Suppressor macrophage treated with lipopolysaccharide for 4 hours (primary cell): Measurements from ENCODE around the gene HIBCH.
"Not testable (repeated sequence)": the region's sequence is repeated elsewhere in the genome, so short reads cannot be mapped to it uniquely, and the experiment has no call there.

Source experiments
- DNase-seq: peaks from one replicate; pipeline ENCODE4 v3.0.0-alpha.2; 2020

HIBCH gene

DNA sequence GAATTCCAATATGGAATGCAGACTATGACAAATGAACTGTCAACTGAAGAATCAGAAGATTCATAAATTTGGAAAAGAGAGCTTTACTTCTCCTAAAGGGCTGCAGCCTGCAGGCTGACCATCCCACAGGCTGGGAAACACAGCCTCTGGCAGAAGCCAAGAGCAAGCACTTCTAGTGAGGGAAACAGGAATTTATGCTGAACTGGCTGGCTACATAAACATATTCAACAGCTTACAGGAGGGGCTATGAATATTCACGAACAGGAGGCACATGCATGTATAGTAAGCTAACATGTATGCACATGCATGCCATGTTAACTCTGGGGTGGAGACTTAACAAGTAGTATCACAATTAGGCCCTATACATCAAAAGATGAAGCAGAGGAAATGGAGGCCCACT, 17.6 kb downstream of the HIBCH start:
- no peak for DNase-seq

DNA sequence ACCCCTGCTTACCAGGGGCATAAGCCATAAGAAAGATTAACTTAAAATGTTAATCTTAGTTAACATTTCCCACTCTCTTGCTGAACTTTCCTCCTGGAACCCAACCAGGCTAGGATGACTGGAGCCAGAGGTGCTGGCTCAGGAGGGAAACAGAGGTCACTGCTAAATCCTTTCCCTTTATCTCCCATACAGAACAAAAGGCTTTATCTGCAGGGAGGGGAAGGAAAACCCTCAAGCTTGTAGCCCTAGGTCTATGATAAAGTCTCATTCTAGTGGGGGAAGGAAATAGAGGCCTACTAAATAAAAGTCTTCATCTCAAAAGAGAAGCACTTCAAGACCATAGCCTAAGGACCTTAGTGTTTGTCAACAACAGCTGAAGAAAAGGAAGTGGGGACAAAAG, 18.6 kb downstream of the HIBCH start:
- no peak for DNase-seq

DNA sequence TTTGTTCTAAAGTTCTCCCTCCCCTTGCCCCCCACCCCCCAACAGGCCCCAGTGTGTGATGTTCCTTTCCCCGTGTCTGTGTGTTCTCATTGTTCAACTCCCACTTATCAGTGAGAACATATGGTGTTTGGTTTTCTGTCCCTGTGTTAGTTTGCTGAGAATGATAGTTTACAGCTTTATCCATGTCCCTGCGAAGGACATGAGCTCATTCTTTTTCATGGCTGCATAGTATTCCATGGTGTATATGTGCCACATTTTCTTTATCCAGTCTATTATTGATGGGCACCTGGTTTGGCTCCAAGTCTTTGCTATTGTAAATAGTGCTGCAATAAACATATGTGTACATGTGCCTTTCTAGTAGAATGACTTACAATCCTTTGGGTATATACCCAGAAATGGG, 21.7 kb downstream of the HIBCH start:
- DNase-seq, result not testable (repeated sequence)

DNA sequence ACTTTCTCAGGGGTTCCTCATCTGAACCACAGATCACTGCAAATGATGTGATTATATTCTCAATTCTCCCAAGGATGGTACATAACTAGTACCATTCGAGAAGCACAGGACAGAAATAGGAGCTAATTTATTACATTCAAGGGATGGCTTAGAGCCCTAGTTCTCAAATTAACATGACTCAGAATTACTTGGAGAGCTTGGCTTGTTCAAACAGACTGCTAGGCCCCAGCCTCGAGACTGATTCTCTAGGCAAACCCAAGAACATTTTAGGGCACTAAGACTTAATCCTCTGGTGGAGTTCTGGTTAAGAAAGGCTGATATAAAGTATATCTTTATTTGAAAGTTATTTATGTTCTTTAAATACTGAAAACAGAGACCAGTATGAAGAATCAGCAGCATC, 35.8 kb downstream of the HIBCH start:
- DNase-seq, result no peak

DNA sequence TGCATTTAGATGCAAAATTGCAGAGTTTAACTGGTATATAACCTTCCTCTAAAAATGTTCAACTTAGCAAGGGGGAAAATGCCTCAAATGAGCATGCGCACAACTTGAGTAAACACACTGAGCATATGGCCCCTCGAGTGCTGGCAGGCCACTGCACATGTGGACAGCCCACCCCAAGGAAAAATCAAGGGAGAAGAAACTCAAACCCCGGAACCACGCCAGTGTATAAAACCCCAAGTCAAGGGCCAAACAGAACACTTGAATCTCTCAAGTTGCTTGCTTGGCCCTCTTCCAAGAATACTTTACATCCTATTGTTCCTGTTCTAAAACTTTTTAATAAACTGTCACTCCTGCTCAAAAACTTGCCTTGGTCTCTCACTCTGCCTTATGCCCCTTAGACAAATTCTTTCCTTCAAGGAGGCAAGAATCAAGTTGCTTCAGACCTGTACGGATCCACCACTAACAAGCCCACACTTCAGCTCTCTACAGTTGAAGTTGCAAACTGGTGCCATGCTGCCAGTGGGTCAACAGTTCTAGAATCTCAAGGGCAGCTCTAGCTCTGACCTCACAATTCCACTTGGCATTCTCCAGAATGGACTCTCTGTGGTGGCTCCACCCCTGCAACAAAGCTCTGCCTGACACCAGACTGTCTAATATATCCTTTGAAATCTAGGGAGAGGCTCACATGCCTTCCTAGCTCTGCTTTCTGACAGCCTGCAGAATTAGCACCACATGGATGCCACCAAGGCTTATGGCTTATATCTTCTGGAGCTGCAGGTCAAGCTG, 38.9 kb downstream of the HIBCH start:
- DNase-seq, result no peak

DNA sequence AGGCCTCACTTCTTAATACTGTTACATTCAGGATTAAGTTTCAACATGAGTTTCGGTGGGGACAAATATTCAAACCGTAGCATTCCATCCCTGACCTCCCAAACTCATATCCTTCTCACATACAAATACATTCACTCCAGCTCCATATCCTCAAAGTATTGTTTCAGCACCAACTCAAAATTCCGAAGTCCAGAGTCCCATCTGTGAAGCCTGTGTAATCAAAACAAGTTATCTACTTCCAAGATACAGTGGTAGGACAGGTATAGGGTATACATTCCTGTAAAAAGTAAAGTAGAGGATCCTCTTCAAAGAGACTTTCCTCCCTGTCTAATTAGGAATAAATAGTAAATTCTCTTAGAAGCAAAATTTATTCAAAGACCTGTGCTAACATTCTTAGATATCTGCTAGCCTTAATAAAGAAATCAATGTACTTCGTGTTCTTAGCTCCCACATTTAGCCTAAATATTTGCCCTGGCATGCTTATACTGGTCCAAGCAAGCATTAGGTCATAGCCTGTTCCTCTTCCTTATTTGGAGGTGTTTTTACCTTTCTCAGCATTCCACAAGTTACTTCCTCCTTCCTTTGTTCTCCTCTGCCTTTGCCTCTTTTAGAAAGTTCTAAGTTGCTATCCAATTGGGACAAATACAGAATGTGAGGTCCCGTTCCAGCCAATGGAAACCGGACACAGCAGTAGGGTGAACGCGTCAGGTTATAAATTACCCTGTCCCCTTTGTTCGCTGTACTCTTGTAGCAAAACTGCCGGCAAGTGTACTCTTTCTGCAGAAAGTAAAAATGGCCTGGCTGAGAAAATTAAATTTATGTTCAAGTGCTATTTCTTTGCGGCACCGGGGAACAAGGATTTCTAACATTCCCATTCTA, 40.1 kb downstream of the HIBCH start:
- DNase-seq, result not testable (repeated sequence)

DNA sequence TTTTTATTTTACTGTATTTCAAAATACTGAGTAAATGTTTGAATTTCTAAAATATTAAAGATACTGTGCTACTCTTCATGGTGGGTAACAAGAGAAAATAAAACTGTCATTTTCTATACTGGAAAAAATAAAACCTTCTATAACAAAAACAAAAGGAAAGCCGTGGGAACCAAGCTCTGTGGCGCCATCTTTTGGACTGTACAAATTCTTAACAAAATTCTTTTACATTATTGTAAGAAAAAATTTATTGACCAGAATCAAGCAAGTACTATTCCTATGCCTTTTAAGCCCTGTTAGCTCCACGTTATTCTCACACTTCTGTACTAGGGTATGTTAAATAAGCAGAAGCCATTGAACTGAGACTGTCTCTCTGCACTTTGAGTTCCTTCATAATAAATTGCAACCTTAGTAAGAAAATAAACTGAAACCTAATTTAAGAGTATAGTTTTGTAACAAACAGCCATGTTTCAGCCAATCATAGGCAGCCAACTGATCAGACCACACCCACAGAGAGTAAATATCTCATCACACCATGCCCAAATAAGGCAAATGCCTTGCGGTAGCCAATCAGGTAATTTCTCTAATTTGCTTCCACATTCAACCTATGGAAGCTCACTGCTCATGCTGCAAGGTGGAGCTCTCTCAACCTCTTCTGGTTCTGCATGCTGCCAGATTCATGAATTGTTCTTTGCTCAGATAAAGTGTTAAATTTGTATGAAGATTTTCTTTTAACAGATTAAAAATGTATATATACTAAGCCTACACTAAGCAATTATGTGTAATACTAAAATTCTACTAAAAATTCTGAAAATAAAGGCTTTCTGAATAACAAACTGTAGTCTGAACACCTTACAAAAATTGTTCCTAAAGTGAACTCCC, 42.2 kb downstream of the HIBCH start:
- DNase-seq, result peak; percentile 53

DNA sequence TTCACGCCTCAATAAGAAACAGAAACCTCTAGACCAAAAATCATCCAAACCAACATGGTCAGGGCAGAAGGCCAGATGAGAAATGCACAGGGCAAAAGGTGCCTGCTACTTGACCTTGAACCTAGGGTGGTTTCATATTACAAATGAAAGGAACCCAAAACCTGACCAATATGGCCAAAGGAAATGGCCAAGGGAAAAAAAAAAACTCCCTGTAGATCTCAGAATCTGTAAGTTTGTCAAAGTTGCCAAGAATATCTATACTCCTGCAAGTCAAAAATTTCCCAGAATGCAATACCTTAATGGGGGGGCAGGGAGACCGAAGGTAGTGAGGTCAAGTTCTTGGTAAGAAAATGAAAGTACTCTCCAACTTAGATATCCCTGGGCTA, 47.2 kb downstream of the HIBCH start:
- DNase-seq, result no peak

DNA sequence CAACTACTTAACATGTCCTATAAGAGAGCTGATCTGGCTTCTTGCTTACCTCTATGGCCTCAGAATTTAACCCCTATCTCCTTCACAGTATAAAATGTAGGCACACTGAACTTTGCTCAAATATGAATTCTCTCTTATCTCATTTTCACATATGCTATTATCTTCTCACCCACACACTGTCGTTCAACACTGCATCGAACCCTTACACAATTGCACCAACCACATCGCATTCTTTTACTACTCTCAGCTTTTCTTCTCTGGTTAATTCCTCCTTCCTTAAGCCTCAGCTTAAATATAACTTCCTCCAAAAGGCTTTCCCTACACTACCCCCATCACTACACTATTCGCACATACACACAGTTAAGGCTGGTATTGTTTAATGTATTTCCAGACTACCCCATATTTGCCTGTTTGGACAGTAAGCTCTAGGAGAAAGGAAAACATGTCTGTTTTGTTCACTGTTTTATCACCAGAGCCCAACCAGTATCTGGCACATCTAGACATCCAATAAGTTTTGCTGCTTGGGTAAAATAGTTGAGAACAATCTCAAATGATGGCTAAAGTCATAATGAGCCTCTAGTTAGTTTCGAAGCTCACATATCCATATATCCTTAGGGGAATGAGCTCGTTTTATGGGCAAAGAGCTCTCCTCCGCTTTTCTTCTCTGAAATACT, 47.7 kb downstream of the HIBCH start:
- DNase-seq, result no peak

DNA sequence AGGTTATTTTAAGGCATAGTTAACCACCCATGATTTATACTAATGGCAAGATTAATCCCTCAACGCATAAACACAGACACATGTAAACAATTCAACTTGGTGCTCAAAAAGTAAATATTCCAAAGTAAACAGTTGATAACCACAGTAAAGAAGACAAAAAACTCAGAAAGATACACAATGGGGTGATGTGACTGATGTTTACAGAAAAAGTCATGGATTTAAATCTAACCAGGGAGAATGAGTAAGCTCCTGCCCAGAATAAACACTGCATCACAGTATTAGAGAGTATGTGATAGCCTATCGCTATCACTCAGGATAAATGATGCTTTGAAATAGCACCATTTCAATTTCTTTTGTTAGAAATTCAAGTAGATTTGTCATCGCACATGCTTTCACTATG, 49.3 kb downstream of the HIBCH start:
- DNase-seq, result no peak

DNA sequence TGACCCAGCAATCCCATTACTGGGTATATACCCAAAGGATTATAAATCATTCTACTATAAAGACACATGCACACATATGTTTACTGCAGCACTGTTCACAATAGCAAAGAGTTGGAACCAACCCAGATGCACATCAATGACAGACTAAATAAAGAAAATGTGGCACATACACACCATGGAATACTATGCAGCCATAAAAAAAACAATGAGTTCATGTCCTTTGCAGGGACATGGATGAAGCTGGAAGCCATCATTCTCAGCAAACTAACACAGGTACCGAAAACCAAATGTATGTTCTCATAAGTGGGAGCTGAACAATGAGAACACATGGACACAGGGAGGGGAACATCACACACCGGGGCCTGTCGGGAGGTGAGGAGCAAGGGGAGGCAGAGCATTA, 49.9 kb downstream of the HIBCH start:
- DNase-seq, result not testable (repeated sequence)

DNA sequence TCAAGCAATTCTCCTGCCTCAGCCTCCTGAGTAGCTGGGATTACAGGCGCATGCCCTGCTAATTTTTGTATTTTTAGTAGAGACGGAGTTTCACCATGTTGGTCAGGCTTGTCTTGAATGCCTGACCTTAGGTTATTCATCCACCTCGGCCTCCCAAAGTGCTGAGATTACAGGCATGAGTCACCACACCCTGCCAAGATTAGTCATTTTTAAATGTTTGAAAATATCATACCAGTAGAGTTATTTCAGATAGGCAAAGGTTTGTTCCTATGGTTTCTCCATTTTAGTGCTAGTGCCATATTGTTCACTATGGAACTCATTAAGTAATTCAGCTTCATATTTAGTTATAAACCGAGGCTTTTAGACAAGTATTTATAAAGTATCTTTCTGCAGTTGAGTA, 52.3 kb downstream of the HIBCH start:
- DNase-seq, result no peak

DNA sequence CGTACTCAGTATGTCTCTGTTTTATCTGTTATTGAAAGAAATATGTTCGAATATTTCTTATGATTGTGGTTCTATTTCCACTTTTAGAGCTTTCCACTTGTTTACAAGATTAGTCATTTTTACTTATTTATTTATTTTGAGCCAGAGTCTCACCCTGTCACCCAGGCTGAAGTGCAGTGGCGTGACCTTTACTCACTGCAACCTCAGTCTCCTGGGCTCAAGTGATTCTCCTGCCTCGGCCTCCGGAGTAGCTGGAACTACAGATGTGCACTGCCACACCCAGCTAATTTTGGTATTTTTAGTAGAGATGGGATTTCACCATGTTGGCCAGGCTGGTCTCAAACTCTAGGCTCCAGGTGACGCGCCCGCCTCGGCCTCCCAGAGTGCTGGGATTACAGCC, 53.3 kb downstream of the HIBCH start:
- no peak for DNase-seq

DNA sequence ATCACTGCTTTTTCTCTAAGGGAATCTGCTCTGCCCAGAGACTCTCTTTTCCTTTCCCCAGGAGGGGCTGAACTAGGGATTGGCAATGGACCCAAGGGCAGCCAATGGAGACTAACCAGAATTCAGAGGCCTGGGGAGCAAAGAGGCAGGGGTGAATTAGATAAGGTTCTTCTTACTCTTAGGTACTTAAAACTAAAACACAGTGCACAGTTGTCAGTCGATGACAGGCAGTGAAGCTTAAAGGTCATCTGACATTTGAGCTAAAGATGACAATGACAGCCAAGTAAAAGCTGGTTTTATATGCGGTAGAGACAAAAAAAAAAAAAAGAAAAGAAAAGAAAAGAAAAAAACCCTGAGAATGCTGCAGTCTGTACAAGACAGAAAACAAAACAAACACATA, 57.8 kb downstream of the HIBCH start:
- no peak for DNase-seq

DNA sequence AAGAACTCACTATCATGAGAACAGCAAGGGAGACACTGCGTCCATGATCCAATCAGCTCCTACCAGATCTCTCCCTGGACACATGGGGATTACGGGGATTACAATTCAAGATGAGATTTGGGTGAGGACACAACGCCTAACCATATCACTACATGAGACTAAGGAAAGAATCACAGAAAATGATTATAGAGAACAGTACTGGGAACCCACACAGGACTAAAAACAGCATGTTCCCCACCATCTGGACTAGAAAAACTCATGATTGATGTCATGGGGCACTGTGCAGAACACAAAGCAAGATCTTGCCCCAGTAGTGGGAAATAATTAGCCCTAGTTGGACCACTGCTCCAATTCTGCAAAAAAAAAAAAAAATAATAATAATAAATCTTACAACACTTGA, 63.5 kb downstream of the HIBCH start:
- no peak for DNase-seq

DNA sequence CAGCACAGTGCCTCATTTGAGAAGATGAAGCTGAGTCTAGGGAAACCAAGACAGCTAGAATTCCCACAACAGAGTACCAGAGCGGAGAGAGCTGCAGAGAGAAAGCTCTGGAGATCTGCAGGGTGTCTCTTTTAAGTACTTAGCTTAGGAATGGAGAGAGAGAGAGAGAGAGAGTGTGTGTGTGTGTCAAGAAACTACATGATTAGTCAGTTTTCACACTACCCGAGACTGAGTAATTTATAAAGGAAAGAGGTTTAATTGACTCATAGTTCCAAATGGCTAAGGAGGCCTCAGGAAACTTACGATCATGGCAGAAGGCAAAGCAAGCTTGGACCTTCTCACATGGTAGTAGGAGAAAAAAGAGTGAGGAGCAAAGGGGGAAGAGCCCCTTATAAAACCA, 64.0 kb downstream of the HIBCH start:
- no peak for DNase-seq

DNA sequence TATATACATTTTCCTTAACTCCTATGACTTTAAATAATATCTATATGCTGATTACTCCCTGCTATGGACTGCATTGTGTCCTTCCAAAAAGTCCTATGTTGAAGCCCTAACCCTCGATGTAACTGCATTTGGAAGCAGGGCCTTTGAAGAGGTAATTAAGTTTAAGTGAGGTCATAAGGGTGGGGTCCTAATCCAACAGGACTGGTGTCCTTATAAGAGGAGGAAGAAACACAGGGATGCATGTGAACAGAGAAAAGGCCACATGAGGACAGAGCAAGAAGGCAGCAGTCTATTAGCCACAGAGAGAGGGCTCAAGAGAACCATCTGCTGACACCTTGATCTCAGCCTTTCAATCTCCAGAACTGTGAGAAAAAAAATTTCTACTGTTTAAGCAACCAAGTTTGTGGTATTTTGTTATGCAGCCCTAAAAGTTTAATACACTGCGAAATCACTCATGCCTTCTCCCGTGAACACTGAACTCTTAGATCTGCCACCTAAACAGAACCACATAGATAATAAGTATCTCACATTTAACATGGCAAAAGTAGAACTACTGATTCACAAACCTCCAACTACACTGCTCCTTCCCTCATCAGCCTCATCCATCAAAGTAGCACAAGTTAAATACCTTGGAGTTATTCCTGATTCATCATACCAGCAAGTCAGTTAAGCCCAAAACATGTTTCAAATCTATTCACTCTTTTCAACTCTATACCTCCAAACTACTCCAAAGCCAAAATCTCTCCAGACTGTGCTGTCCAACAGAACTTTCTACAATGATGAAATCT, 65.4 kb downstream of the HIBCH start:
- no peak for DNase-seq

DNA sequence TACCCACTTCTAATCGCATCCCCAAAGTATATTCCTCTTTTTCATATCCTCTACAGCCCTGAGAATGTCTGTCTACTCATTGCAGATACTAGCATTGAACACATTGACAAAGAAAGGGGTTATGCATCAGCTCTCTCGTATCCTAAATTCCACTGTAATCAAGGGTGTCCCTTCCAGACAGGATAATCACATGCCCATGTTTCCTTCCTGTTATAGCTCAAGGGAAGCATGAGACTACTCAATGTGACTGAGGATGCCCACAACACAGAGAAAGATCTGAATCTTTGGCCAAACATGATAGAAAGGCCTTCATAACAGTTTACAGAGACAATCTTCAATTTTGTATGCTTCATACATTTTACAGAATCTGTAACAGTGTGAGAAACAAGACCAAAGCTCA, 69.2 kb downstream of the HIBCH start:
- no peak for DNase-seq

DNA sequence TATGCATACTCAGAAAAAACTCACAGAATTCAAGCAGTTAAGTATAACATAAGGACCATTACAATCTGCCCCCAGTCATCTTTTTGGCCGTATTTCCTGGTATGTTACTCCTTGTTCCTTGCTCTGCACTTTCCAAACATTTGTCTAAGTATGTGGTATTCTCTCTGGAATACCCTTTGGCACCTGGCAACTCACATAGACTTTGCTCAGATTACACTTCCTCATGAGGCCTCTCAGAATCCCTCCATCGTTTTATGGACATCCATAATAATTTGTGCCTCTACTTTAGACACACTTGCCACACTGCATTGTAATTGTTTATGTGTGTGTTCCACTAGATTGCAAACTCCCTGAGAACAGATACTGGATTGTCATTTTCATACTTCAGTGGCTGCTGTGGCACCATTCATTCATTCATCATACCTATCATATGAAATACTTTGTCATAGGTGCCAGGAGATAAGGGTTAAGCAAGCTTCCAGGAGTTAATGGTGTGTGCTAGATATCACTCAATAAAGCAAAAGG, 84.0 kb downstream of the HIBCH start:
- no peak for DNase-seq

DNA sequence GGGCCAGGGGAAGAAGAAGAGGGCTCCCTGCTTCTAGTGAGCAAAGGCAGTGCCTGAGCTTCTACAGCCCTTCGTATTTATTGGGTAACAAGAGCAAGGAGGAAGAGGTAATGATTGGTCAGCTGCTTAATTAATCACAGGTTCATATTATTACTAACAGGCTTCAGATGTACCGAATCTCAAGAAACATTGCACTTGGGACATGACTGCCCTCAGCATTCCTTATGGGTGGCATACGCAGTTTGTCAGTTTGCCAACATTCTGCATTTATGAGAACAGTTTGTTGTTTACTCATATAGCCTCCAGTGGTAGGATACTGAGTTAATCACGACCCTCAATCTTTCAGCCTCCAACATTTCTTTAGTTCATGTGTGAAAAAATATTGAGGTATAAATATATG, 84.5 kb downstream of the HIBCH start:
- DNase-seq, result no peak

DNA sequence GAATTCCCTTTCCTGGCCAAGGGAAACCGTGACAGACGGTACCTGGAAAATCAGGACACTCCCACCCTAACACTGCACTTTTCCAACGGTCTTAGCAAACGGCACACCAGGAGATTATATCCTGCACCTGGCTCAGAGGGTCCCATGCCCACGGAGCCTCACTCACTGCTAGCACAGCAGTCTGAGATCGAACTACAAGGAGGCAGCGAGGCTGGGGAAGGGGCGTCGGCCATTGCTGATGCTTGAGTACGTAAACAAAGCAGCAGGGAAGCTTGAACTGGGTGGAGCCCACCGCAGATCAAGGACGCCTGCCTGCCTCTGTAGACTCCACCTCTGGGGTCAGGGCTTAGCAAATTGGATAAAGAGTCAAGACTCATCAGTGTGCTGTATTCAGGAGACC, 95.6 kb downstream of the HIBCH start:
- DNase-seq, result not testable (repeated sequence)

DNA sequence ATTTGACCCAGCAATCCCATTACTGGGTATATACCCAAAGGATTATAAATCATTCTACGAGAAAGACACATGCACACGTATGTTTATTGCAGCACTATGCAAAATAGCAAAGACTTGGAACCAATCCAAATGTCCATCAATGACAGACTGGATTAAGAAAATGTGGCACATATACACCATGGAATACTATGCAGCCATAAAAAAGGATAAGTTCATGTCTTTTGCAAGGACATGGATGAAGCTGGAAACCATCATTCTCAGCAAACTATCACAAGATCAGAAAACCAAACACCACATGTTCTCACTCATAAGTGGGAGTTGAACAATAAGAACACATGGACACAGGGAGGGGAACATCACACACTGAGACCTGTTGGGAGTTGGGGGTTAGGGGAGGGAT, 96.9 kb downstream of the HIBCH start:
- DNase-seq, result not testable (repeated sequence)
